Fibroblast of lung (primary cell): Measurements from ENCODE around the gene VMO1. TPM values are rescaled to one million over a fixed set of nuclear protein-coding genes. Genes with fewer than 3 reads are reported as not detected.

Experiments used
- DNase-seq, 2 donors: peaks; one replicate each; pipeline versions ENCODE4 v3.0.0 to v3.0.0-alpha.2; 2010; ENCODE audit warnings: low read depth in 2 of 2
- H2AFZ ChIP-seq: 2 replicates; pipeline ENCODE4 v1.5.1; 2012; ENCODE audit warnings: low read length, control low read depth, inconsistent platforms
- H3K27ac ChIP-seq: 2 replicates; pipeline ENCODE4 v1.5.1; 2011; ENCODE audit warnings: low read length, control low read depth; ENCODE audit not compliant: insufficient read depth
- H3K27me3 ChIP-seq: 2 replicates; pipeline ENCODE4 v1.5.1; 2011; ENCODE audit warnings: mild to moderate bottlenecking, low read length; ENCODE audit not compliant: control insufficient read depth, insufficient read depth
- H3K36me3 ChIP-seq: 2 replicates; pipeline ENCODE4 v1.5.1; 2011; ENCODE audit warnings: low read length; ENCODE audit not compliant: control insufficient read depth, insufficient read depth
- H3K4me1 ChIP-seq: 2 replicates; pipeline ENCODE4 v1.5.1; 2011; ENCODE audit warnings: low read length; ENCODE audit not compliant: control insufficient read depth, insufficient read depth; ENCODE audit errors: extremely low read depth
- H3K4me2 ChIP-seq: 2 replicates; pipeline ENCODE4 v1.5.1; 2011; ENCODE audit warnings: low read length, control low read depth; ENCODE audit not compliant: insufficient read depth; ENCODE audit errors: extremely low read depth
- H3K4me3 ChIP-seq, 4 experiments: fragments of 200-600 bp in 1 of 4; sonication (generic) in 1 of 4; replicated peaks in 1 of 4; 2 replicates each; pipeline ENCODE4 v1.5.1; 2011 to 2016; ENCODE audit warnings: low read length in 4 of 4, low read depth in 3 of 4, mild to moderate bottlenecking in 3 of 4, control low read depth in 2 of 4, inconsistent platforms in 1 of 4, mixed read lengths in 1 of 4; ENCODE audit not compliant: insufficient read depth in 1 of 4; ENCODE audit errors: control extremely low read depth in 1 of 4
- H3K79me2 ChIP-seq: 2 replicates; pipeline ENCODE4 v1.5.1; 2012; ENCODE audit warnings: mild to moderate bottlenecking, low read length, inconsistent platforms; ENCODE audit not compliant: control insufficient read depth, insufficient read depth
- H3K9ac ChIP-seq: 2 replicates; pipeline ENCODE4 v1.5.1; 2011; ENCODE audit warnings: mild to moderate bottlenecking, low read length, control low read depth; ENCODE audit not compliant: insufficient read depth
- H3K9me3 ChIP-seq: 2 replicates; pipeline ENCODE4 v1.5.1; 2012; ENCODE audit warnings: low read depth, low read length; ENCODE audit not compliant: control insufficient read depth, insufficient read depth
- H4K20me1 ChIP-seq: 2 replicates; pipeline ENCODE4 v1.5.1; 2011; ENCODE audit warnings: low read length; ENCODE audit not compliant: control insufficient read depth, insufficient read depth; ENCODE audit errors: extremely low read depth
- CTCF ChIP-seq, 2 donors: IDR thresholded peaks in 1 of 2; conservative IDR thresholded peaks in 1 of 2; 1 replicate in 1 of 2; 2 replicates in 1 of 2; pipeline ENCODE4 v1.5.1; 2011 to 2012; ENCODE audit warnings: low read length in 2 of 2, control low read depth in 1 of 2, inconsistent platforms in 1 of 2, low read depth in 1 of 2, mild to moderate bottlenecking in 1 of 2
- EZH2 ChIP-seq: IDR thresholded peaks from 2 replicates; pipeline ENCODE4 v1.5.1; 2012; ENCODE audit warnings: low read length, control low read depth, mild to moderate bottlenecking; ENCODE audit errors: missing control alignments
- polyA plus RNA-seq, 2 donors: library from polyadenylated mRNA; depleted of rRNA in 1 of 2; stranded (reverse) in 1 of 2; unstranded in 1 of 2; fragments of >200 nt; gene quantifications; 2 replicates each; pipeline ENCODE4 v1.2.1, GENCODE V29; 2011 to 2012; ENCODE audit warnings: missing spikeins in 1 of 2
- total RNA-seq: library from RNA; depleted of rRNA; stranded (reverse); fragments of >200 nt; gene quantifications from 2 replicates; pipeline ENCODE4 v1.2.1, GENCODE V29; 2014

Gene VMO1
- total and polyA plus RNA-seq, 2 donors (not counting 1 experiment from before 2014, with no cell fraction given) = 0.33 TPM; not detected in 1

GRCh38 chr17:4742629-4743028 is 43.5 kb downstream of the VMO1 start:
- Histone ChIP-seq H3K9ac (no peak overlapping the region), H3K27me3 (peaks cover 34% of the 10 kb centered on the region)

GRCh38 chr17:4742133-4742532 is 44.0 kb downstream of the VMO1 start:
- no peaks in the 10 kb centered on the region for H3K9me3 ChIP-seq
- TF ChIP-seq CTCF (conservative IDR thresholded peaks at IDR 0.05 in 1 of 2, IDR thresholded peaks at IDR 0.05 in 1 of 2; ENCODE audit: low read depth in 1 of 2, low read length in 2 of 2) = no peak
- no peak for TF ChIP-seq EZH2
- no peak overlapping the region for H3K4me2 ChIP-seq
- H3K4me3 ChIP-seq = no peak overlapping the region
- H3K79me2 ChIP-seq = no peaks in the 10 kb centered on the region
- H3K36me3 ChIP-seq = no peaks in the 10 kb centered on the region
- no peak overlapping the region for H3K27ac ChIP-seq
- DNase-seq = no peak
- H3K9ac ChIP-seq = no peak overlapping the region
- H3K27me3 ChIP-seq = peaks cover 34% of the 10 kb centered on the region
- H3K4me1 ChIP-seq = no peaks in the 10 kb centered on the region
- no peaks in the 10 kb centered on the region for H4K20me1 ChIP-seq
- H2AFZ ChIP-seq = no peak overlapping the region

More at GRCh38 chr17:4742629-4743028, 43.5 kb downstream of the VMO1 start:
- Histone ChIP-seq H3K4me3 (no peak overlapping the region), H3K79me2 (no peaks in the 10 kb centered on the region), H3K4me2 (no peak overlapping the region), H3K27ac (no peak overlapping the region), H4K20me1 (no peaks in the 10 kb centered on the region), H3K36me3 (no peaks in the 10 kb centered on the region), H3K9me3 (no peaks in the 10 kb centered on the region), H2AFZ (no peak overlapping the region), H3K4me1 (no peaks in the 10 kb centered on the region)
- DNase-seq = no peak
- TF ChIP-seq EZH2 (peak; percentile 31), CTCF (conservative IDR thresholded peaks at IDR 0.05 in 1 of 2, IDR thresholded peaks at IDR 0.05 in 1 of 2; ENCODE audit: low read depth in 1 of 2, low read length in 2 of 2) (no peak)

- Histone ChIP-seq H3K9me3 (no peaks in the 10 kb centered on the region), H3K27ac (no peak overlapping the region), H3K4me2 (no peak overlapping the region), H3K79me2 (no peaks in the 10 kb centered on the region), H2AFZ (no peak overlapping the region), H3K9ac (no peak overlapping the region), H3K27me3 (peaks cover 34% of the 10 kb centered on the region), H3K36me3 (no peaks in the 10 kb centered on the region), H4K20me1 (no peaks in the 10 kb centered on the region), H3K4me1 (no peaks in the 10 kb centered on the region), H3K4me3 (no peak overlapping the region)
- DNase-seq = no peak
- TF ChIP-seq EZH2 = no peak
- no peak for TF ChIP-seq CTCF (conservative IDR thresholded peaks at IDR 0.05 in 1 of 2, IDR thresholded peaks at IDR 0.05 in 1 of 2; ENCODE audit: low read depth in 1 of 2, low read length in 2 of 2)
Observed at GRCh38 chr17:4741544-4741943, 44.6 kb downstream of the VMO1 start.
